Kidney (tissue), 22 donors: ENCODE data around the gene E2F4. TPM values are rescaled to one million over a fixed set of nuclear protein-coding genes. Genes with fewer than 3 reads are reported as not detected.

ENCODE experiments used
- DNase-seq, 5 donors: peaks; one replicate each; pipeline ENCODE4 v3.0.0-alpha.2; 2013 to 2020
- FAIRE-seq: peaks from 2 replicates; lab custom pipeline; 2012; peaks lifted over from hg19 to GRCh38; lab: Jason Lieb, UNC
- H3K27ac ChIP-seq, 2 donors: one replicate each; pipeline ENCODE4 v1.7.0; 2013; ENCODE audit warnings: low read depth in 2 of 2, low read length in 2 of 2, inconsistent platforms in 1 of 2
- H3K27me3 ChIP-seq: one replicate; pipeline ENCODE4 v1.7.1; 2013; ENCODE audit warnings: low read length, inconsistent platforms; ENCODE audit not compliant: control insufficient read depth, insufficient read depth
- H3K36me3 ChIP-seq, 3 donors: one replicate each; pipeline versions ENCODE4 v1.7.0 to v1.7.1; 2013; ENCODE audit warnings: low read length in 3 of 3, control low read depth in 1 of 3, inconsistent platforms in 1 of 3; ENCODE audit not compliant: insufficient read depth in 3 of 3, control insufficient read depth in 2 of 3
- H3K4me1 ChIP-seq, 3 donors: one replicate each; pipeline versions ENCODE4 v1.7.0 to v1.7.1; 2013; ENCODE audit warnings: low read length in 3 of 3, inconsistent platforms in 1 of 3, low read depth in 1 of 3; ENCODE audit not compliant: control insufficient read depth in 2 of 3, insufficient read depth in 2 of 3
- H3K4me3 ChIP-seq, 3 donors: one replicate each; pipeline versions ENCODE4 v1.7.0 to v1.8.1; 2013; ENCODE audit warnings: low read length in 3 of 3, control low read depth in 1 of 3, inconsistent platforms in 1 of 3
- H3K9ac ChIP-seq, 3 donors: one replicate each; pipeline versions ENCODE4 v1.7.0 to v1.7.1; 2013; ENCODE audit warnings: low read length in 3 of 3, control low read depth in 1 of 3, inconsistent platforms in 1 of 3
- H3K9me3 ChIP-seq, 3 donors: one replicate each; pipeline versions ENCODE4 v1.7.0 to v1.7.1; 2013; ENCODE audit warnings: low read length in 3 of 3, control low read depth in 1 of 3, inconsistent platforms in 1 of 3; ENCODE audit not compliant: control insufficient read depth in 2 of 3, insufficient read depth in 1 of 3
- intact Hi-C: fragments of 100-400 bp; cut with DNase I; formaldehyde crosslinking; loops from one replicate; pipeline ENCODE4 v1.11.1; 2022
- long read RNA-seq, 10 donors: library from polyadenylated mRNA in 1 of 10; unstranded in 1 of 10; transcript quantifications; one replicate each; pipeline ENCODE4 v2.0.0 and lab custom pipeline, GENCODE V29; 2021 to 2026
- polyA plus RNA-seq: library from polyadenylated mRNA; stranded (reverse); fragments of 350-450 nt; fragmentation: Illumina TruSeq; extraction: RNeasy Lipid Tissue Mini Kit (QIAGEN cat#74804); gene quantifications from one replicate; pipeline ENCODE4 v1.2.3, GENCODE V29; 2014; ENCODE audit warnings: low read depth, low replicate concordance; ENCODE audit not compliant: insufficient read depth
- total RNA-seq: library from RNA; stranded (reverse); fragmentation: NEBNext Ultra II Directional; extraction: Animal tissue kit (Norgen Biotek cat#: 25700); gene quantifications from one replicate; pipeline ENCODE4 v1.2.1, GENCODE V29; 2021
- TF ChIP-seq, protein P1 (sequence below): IDR thresholded peaks from 3 replicates; pipeline ENCODE4 v1.5.1; 2012; ENCODE audit warnings: mild to moderate bottlenecking, moderate library complexity, borderline replicate concordance; ENCODE audit not compliant: insufficient read depth; ENCODE audit errors: extremely low read depth
- donor health status: control.
- donor health status: control.
- donor health status: control.
- donor health status: control.
- donor health status: control.
- donor health status: DM: yes; HTN: yes; CAD: no.
- donor health status: Normal renal cell carcinoma (clear cell type).

The E2F4 gene, protein sequence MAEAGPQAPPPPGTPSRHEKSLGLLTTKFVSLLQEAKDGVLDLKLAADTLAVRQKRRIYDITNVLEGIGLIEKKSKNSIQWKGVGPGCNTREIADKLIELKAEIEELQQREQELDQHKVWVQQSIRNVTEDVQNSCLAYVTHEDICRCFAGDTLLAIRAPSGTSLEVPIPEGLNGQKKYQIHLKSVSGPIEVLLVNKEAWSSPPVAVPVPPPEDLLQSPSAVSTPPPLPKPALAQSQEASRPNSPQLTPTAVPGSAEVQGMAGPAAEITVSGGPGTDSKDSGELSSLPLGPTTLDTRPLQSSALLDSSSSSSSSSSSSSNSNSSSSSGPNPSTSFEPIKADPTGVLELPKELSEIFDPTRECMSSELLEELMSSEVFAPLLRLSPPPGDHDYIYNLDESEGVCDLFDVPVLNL
- total RNA-seq, result 54.4 TPM
- polyA plus RNA-seq, result 39.1 TPM
- long read RNA-seq, donor 1, partial matches to known transcripts, result 6 of 13 reads
- long read RNA-seq, donor 1, other reads (novel, unspliced or antisense), result 0 of 13 reads
- long read RNA-seq, donor 2, transcript E2F4-201 (10 exons, 2,096 nt), result major isoform, 14 of 14 reads
- long read RNA-seq, donor 2, partial matches to known transcripts, result 0 of 14 reads
- long read RNA-seq, donor 2, other reads (novel, unspliced or antisense), result 0 of 14 reads
- long read RNA-seq, donor 3, transcript E2F4-201 (10 exons, 2,096 nt), result major isoform, 6 of 18 reads
- long read RNA-seq, donor 3, partial matches to known transcripts, result 9 of 18 reads
- long read RNA-seq, donor 3, other reads (novel, unspliced or antisense), result 0 of 18 reads
- long read RNA-seq, donor 4, partial matches to known transcripts, result 7 of 14 reads
- long read RNA-seq, donor 4, other reads (novel, unspliced or antisense), result 0 of 14 reads
- long read RNA-seq, donor 5, partial matches to known transcripts, result 0 of 1 reads
- long read RNA-seq, donor 5, other reads (novel, unspliced or antisense), result 0 of 1 reads
- long read RNA-seq, donor 6, partial matches to known transcripts, result 0 of 2 reads
- long read RNA-seq, donor 6, other reads (novel, unspliced or antisense), result 0 of 2 reads
- long read RNA-seq, donor 7, transcript E2F4-201 (10 exons, 2,096 nt), result major isoform, 34 of 71 reads
- long read RNA-seq, donor 7, transcript E2F4-208 (8 exons, 2,615 nt), result minor isoform, 8 of 71 reads
- long read RNA-seq, donor 7, partial matches to known transcripts, result 4 of 71 reads
- long read RNA-seq, donor 7, other reads (novel, unspliced or antisense), result 25 of 71 reads
- long read RNA-seq, donor 8, transcript E2F4-201 (10 exons, 2,096 nt), result major isoform, 12 of 28 reads
- long read RNA-seq, donor 8, partial matches to known transcripts, result 13 of 28 reads
- long read RNA-seq, donor 8, other reads (novel, unspliced or antisense), result 0 of 28 reads
- long read RNA-seq, donor 9, partial matches to known transcripts, result 0 of 3 reads
- long read RNA-seq, donor 9, other reads (novel, unspliced or antisense), result 0 of 3 reads
- long read RNA-seq, donor 10, transcript E2F4-201 (10 exons, 2,096 nt), result major isoform, 7 of 8 reads
- long read RNA-seq, donor 10, partial matches to known transcripts, result 0 of 8 reads
- long read RNA-seq, donor 10, other reads (novel, unspliced or antisense), result 0 of 8 reads

- Histone ChIP-seq H3K36me3 (peaks cover 7 to 38% (median 24%) of the 10 kb centered on the region in 3 donors), H3K9me3 (no peaks in the 10 kb centered on the region), H3K9ac (peak within 1 kb of the TSS; percentile 59 to 99 (median 97)), H3K4me1 (peaks cover 0 to 35% (median 21%) of the 10 kb centered on the region in 3 donors), H3K27me3 (no peaks in the 10 kb centered on the region), H3K4me3 (peak within 1 kb of the TSS; percentile 86 to 99 (median 93)), H3K27ac (no peak within 1 kb of the TSS)
- TF ChIP-seq, protein P1, sequence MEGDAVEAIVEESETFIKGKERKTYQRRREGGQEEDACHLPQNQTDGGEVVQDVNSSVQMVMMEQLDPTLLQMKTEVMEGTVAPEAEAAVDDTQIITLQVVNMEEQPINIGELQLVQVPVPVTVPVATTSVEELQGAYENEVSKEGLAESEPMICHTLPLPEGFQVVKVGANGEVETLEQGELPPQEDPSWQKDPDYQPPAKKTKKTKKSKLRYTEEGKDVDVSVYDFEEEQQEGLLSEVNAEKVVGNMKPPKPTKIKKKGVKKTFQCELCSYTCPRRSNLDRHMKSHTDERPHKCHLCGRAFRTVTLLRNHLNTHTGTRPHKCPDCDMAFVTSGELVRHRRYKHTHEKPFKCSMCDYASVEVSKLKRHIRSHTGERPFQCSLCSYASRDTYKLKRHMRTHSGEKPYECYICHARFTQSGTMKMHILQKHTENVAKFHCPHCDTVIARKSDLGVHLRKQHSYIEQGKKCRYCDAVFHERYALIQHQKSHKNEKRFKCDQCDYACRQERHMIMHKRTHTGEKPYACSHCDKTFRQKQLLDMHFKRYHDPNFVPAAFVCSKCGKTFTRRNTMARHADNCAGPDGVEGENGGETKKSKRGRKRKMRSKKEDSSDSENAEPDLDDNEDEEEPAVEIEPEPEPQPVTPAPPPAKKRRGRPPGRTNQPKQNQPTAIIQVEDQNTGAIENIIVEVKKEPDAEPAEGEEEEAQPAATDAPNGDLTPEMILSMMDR, result no peak
- intact Hi-C loops, result no loop called here
- FAIRE-seq, result no peak
- DNase-seq, result peak; percentile 90 to 96 (median 94)
Measured at GRCh38 chr16:67191995-67192681, at the start of gene E2F4. TSS of gene E2F4 (plus strand) at chr16:67192155. CDS start at chr16:67192228, 73 bp downstream.

GRCh38 chr16:67142342-67142741, 49.6 kb upstream of the E2F4 start:
- no peaks in the 10 kb centered on the region for H3K9me3 ChIP-seq
- no peak overlapping the region for H3K4me3 ChIP-seq
- no peak for DNase-seq
- peaks cover 5 to 67% (median 48%) of the 10 kb centered on the region in 3 donors for H3K36me3 ChIP-seq
- no peak for FAIRE-seq
- no peaks in the 10 kb centered on the region for H3K27me3 ChIP-seq
- TF ChIP-seq, protein P1, result no peak
- intact Hi-C loops, result no loop called here
- H3K4me1 ChIP-seq, result peaks cover 0 to 6% (median 0%) of the 10 kb centered on the region in 3 donors
- H3K27ac ChIP-seq, result no peak overlapping the region
- no peak overlapping the region for H3K9ac ChIP-seq

- H3K4me1 ChIP-seq, result no peaks in the 10 kb centered on the region
- no peak overlapping the region for H3K4me3 ChIP-seq
- H3K36me3 ChIP-seq, result peaks cover 5 to 62% (median 39%) of the 10 kb centered on the region in 3 donors
- FAIRE-seq (no peak), DNase-seq (no peak)
- no peak overlapping the region for H3K27ac ChIP-seq
- TF ChIP-seq, protein P1, result no peak
- H3K9ac ChIP-seq, result no peak overlapping the region
- intact Hi-C loops, result no loop called here
- H3K27me3 ChIP-seq, result no peaks in the 10 kb centered on the region
- H3K9me3 ChIP-seq, result no peaks in the 10 kb centered on the region
Measured at GRCh38 chr16:67144943-67145342, 47.0 kb upstream of the E2F4 start.
